K562 (cell line): ENCODE measurements around the gene BRMS1. TPM values are rescaled to one million over a fixed set of nuclear protein-coding genes. Genes with fewer than 3 reads are reported as not detected.
A peak's percentile ranks its signal among the peaks of the same experiment; 100 is the strongest.

Experiments
- ATAC-seq: fragments of 200-7000 bp; cut with Tn5 transposase; 3 replicates; pipeline ENCODE4 v1.9.1; 2020; ENCODE audit warnings: moderate library complexity
- BruUV-seq: library from RNA; stranded (reverse); fragments of 400-500 nt; replicated peaks from 2 replicates; lab custom pipeline; 2021; lab: Mats Ljungman, UMichigan
- CTCF ChIA-PET: fragments of 300-600 bp; formaldehyde crosslinking; extraction: SDS; loops from one replicate; lab custom pipeline; 2021; ENCODE audit warnings: low intra/inter-chr PET ratio; lab: Yijun Ruan, JAX
- POLR2A ChIA-PET: fragments of 300-600, 350-650 bp; sonication (Branson Sonifier 250); formaldehyde crosslinking; extraction: SDS; loops from one replicate; lab custom pipeline; 2021; ENCODE audit warnings: antibody characterized with exemption, inconsistent platforms; lab: Yijun Ruan, JAX
- DNase-seq, 4 experiments: peaks; one replicate each; pipeline versions ENCODE4 v3.0.0 to v3.0.0-alpha.2; 2011 to 2018; ENCODE audit warnings: low spot score in 3 of 4, mixed read lengths in 3 of 4; ENCODE audit errors: extremely low read depth in 1 of 4
- FAIRE-seq: peaks from 2 replicates; lab custom pipeline; 2011; peaks lifted over from hg19 to GRCh38; lab: Jason Lieb, UNC
- H2AFZ ChIP-seq: 2 replicates; pipeline ENCODE4 v1.6.0; 2011; ENCODE audit warnings: low read depth, low read length, control low read depth, inconsistent platforms
- H3K27ac ChIP-seq: fragments of 200-600 bp; 3 replicates; pipeline ENCODE4 v1.8.0; 2011; ENCODE audit warnings: low read depth, mild to moderate bottlenecking, control low read depth, inconsistent platforms, low read length, moderate library complexity, mixed read lengths; ENCODE audit errors: extremely low read depth
- H3K27me3 ChIP-seq, 2 experiments: fragments of 300-600 bp in 1 of 2; 2 replicates in 1 of 2; 3 replicates in 1 of 2; pipeline versions ENCODE4 v1.6.0 to v1.8.0; 2011; ENCODE audit warnings: inconsistent platforms in 2 of 2, low read length in 2 of 2, mild to moderate bottlenecking in 1 of 2, mixed read lengths in 1 of 2, moderate library complexity in 1 of 2; ENCODE audit not compliant: control insufficient read depth in 2 of 2, insufficient read depth in 2 of 2
- H3K36me3 ChIP-seq: fragments of 300-600 bp; 3 replicates; pipeline ENCODE4 v1.8.0; 2011; ENCODE audit warnings: mild to moderate bottlenecking, low read length, inconsistent platforms; ENCODE audit not compliant: control insufficient read depth, insufficient read depth
- H3K4me1 ChIP-seq, 2 experiments: fragments of 200-600 bp in 1 of 2; replicated peaks in 1 of 2; 2 replicates in 1 of 2; 3 replicates in 1 of 2; pipeline versions ENCODE4 v1.5.1 to v1.8.0; 2011; ENCODE audit warnings: inconsistent platforms in 2 of 2, low read length in 2 of 2, mild to moderate bottlenecking in 1 of 2, mixed read lengths in 1 of 2, moderate library complexity in 1 of 2; ENCODE audit not compliant: control insufficient read depth in 2 of 2, insufficient read depth in 2 of 2
- H3K4me2 ChIP-seq: 2 replicates; pipeline ENCODE4 v1.6.1; 2011; ENCODE audit warnings: low read length, control low read depth, inconsistent platforms, mixed read lengths; ENCODE audit not compliant: insufficient read depth
- H3K4me3 ChIP-seq: fragments of 200-600 bp; sonication (generic), shearing (Covaris generic); 2 replicates; pipeline ENCODE4 v1.5.1; 2016; ENCODE audit warnings: control low read depth, inconsistent platforms
- H3K79me2 ChIP-seq: fragments of 200-600 bp; 3 replicates; pipeline ENCODE4 v1.8.0; 2011; ENCODE audit warnings: low read length, inconsistent platforms; ENCODE audit not compliant: control insufficient read depth, insufficient read depth
- H3K9ac ChIP-seq, 2 experiments: 2 replicates each; pipeline versions ENCODE4 v1.6.0 to v1.6.1; 2011; ENCODE audit warnings: low read depth in 2 of 2, low read length in 2 of 2, control low read depth in 1 of 2, inconsistent platforms in 1 of 2, mild to moderate bottlenecking in 1 of 2, mixed read lengths in 1 of 2; ENCODE audit not compliant: insufficient read depth in 1 of 2
- H3K9me1 ChIP-seq: one replicate; pipeline ENCODE4 v1.6.0; 2011; ENCODE audit warnings: inconsistent platforms, mild to moderate bottlenecking, low read length, moderate library complexity; ENCODE audit not compliant: control insufficient read depth, insufficient read depth
- H3K9me3 ChIP-seq: replicated peaks from 2 replicates; pipeline ENCODE4 v1.5.1; 2011; ENCODE audit warnings: low read depth, low read length, inconsistent platforms; ENCODE audit not compliant: control insufficient read depth, insufficient read depth
- H4K20me1 ChIP-seq: replicated peaks from 2 replicates; pipeline ENCODE4 v1.6.1; 2011; ENCODE audit warnings: low read length, inconsistent platforms, mixed read lengths; ENCODE audit not compliant: control insufficient read depth, insufficient read depth
- CREB3L1 ChIP-seq: fragments of 450-650 bp; IDR thresholded peaks from 2 replicates; pipeline ENCODE4 v1.6.1; 2014; ENCODE audit warnings: low read depth, mild to moderate bottlenecking, moderate library complexity, borderline replicate concordance
- EP300 ChIP-seq: IDR thresholded peaks from 2 replicates; pipeline ENCODE4 v1.6.1; 2012; ENCODE audit warnings: low read length, improper control_type of control experiment
- ETV6 ChIP-seq, 3 experiments: fragments of 150-350 bp in 1 of 3; sonication (generic) in 1 of 3; formaldehyde crosslinking in 1 of 3; IDR thresholded peaks; 2 replicates each; pipeline versions ENCODE4 v1.6.1 to v1.8.0; 2014 to 2022; ENCODE audit warnings: borderline replicate concordance in 2 of 3, low read depth in 2 of 3, antibody characterized with exemption in 1 of 3, low read length in 1 of 3, mild to moderate bottlenecking in 1 of 3, missing genetic modification reagents in 1 of 3
- MCM3 ChIP-seq: fragments of 450-650 bp; IDR thresholded peaks from 2 replicates; pipeline ENCODE4 v1.6.1; 2016
- MTF1 ChIP-seq: fragments of 250-450 bp; sonication (Bioruptor Pico); IDR thresholded peaks from 2 replicates; pipeline ENCODE4 v1.9.0; 2021; ENCODE audit warnings: moderate library complexity, mild to moderate bottlenecking, inconsistent platforms, borderline replicate concordance
- NCOA2 ChIP-seq, 2 experiments: fragments of 450-650 bp; IDR thresholded peaks; 2 replicates each; pipeline ENCODE4 v1.6.1; 2018; ENCODE audit warnings: mild to moderate bottlenecking in 2 of 2, moderate library complexity in 1 of 2; ENCODE audit not compliant: partially characterized antibody in 2 of 2
- POLR3A ChIP-seq: IDR thresholded peaks from 2 replicates; pipeline ENCODE4 v1.6.1; 2011; ENCODE audit warnings: borderline replicate concordance, mild to moderate bottlenecking, moderate library complexity; ENCODE audit not compliant: insufficient read length, insufficient read depth; ENCODE audit errors: extremely low read depth
- PRPF4 ChIP-seq: fragments of 200-400 bp; formaldehyde crosslinking; IDR thresholded peaks from one replicate; pipeline ENCODE4 v1.6.1; 2017; ENCODE audit warnings: low read length, low read depth, mild to moderate bottlenecking; ENCODE audit not compliant: insufficient read depth, poor library complexity, severe bottlenecking
- PTBP1 ChIP-seq: fragments of 200-400 bp; formaldehyde crosslinking; IDR thresholded peaks from 2 replicates; pipeline ENCODE4 v1.6.1; 2017; ENCODE audit warnings: low read depth, low read length
- SNIP1 ChIP-seq: fragments of 450-650 bp; IDR thresholded peaks from 2 replicates; pipeline ENCODE4 v1.7.1; 2017; ENCODE audit warnings: low read depth, mild to moderate bottlenecking
- SP1 ChIP-seq: sonication (generic); formaldehyde crosslinking; IDR thresholded peaks from 2 replicates; pipeline ENCODE4 v1.8.1; 2022; ENCODE audit warnings: mild to moderate bottlenecking, missing genetic modification reagents
- ZNF384 ChIP-seq: IDR thresholded peaks from 2 replicates; pipeline ENCODE4 v1.6.1; 2012; ENCODE audit warnings: low read depth, low read length, improper control_type of control experiment
- ZNF740 ChIP-seq, 3 experiments: fragments of 200-800 bp in 1 of 3; sonication (Bioruptor generic) in 1 of 3; sonication (generic) in 1 of 3; formaldehyde crosslinking in 1 of 3; IDR thresholded peaks; 2 replicates each; pipeline versions ENCODE4 v1.6.1 to v1.8.0; 2016 to 2022; ENCODE audit warnings: mild to moderate bottlenecking in 2 of 3, missing compliant biosample characterization in 2 of 3, missing genetic modification characterization in 2 of 3, missing genetic modification reagents in 1 of 3
- WGBS: fragments of 100-300 bp; shearing (Covaris generic); methylation state at CpG from one replicate; pipeline ENCODE4 v1.1.6; 2016; ENCODE audit warnings: low coverage, mixed read lengths; ENCODE audit not compliant: insufficient coverage; ENCODE audit errors: missing lambda C conversion rate; 5-methylcytosine and 5-hydroxymethylcytosine counted together
- in situ Hi-C: fragments of 300-500 bp; cut with MboI; formaldehyde crosslinking; loops from 4 replicates; pipeline ENCODE4 v1.15.0; 2018; ENCODE audit warnings: inconsistent platforms, mixed read lengths
- intact Hi-C: fragments of 100-400 bp; cut with micrococcal nuclease; formaldehyde crosslinking; loops from 2 replicates; pipeline ENCODE4 v1.14.2; 2022
- polyA plus RNA-seq, 8 experiments: library from polyadenylated mRNA; depleted of rRNA in 4 of 8; stranded (reverse) in 5 of 8; unstranded in 3 of 8; fragments of >200 nt; fragmentation: Nextera tagmentation in 2 of 8; fragmentation: Illumina TruSeq in 1 of 8; extraction: Ambion mirVana in 2 of 8; extraction: Trizol in 1 of 8; gene quantifications; 2 replicates each; pipeline versions ENCODE4 v1.2.1 to v1.2.3, GENCODE V29; 2011 to 2014; ENCODE audit warnings: inconsistent platforms in 1 of 8, missing spikeins in 1 of 8
- total RNA-seq, 7 experiments: library from RNA; depleted of rRNA in 6 of 7; stranded (reverse); fragments of >200 nt in 6 of 7; fragmentation: Illumina TruSeq in 2 of 7; extraction: Trizol in 2 of 7; gene quantifications; 2 replicates each; pipeline versions ENCODE4 v1.2.1 to v1.2.3, GENCODE V29; 2011 to 2021; ENCODE audit warnings: low replicate concordance in 1 of 7

BRMS1 gene
- total and polyA plus RNA-seq, 9 of the 15 experiments (the other 6 are each of a cell fraction or from before 2014, with no cell fraction given), result 2.2 to 78.8 (median 33.4) TPM

- no peak for DNase-seq
- no peaks in the 10 kb centered on the region for H3K9me1 ChIP-seq
- BruUV-seq, result no TSS peak
- H3K27me3 ChIP-seq, result no peaks in the 10 kb centered on the region
- POLR2A ChIA-PET, result interaction anchor here (0.5 to 0.9 kb wide), 5 partner anchors 12 to 930 kb away, joined by 3 to 6 read pairs (median 3); partner anchors contain the start of gene YIF1A
- no peaks in the 10 kb centered on the region for H3K9me3 ChIP-seq
- in situ Hi-C loops (no loop called here), intact Hi-C loops (no loop called here)
- no peak for ATAC-seq
- no peaks in the 10 kb centered on the region for H3K79me2 ChIP-seq
- H3K9ac ChIP-seq, result peak overlapping the region in 1 of 2 experiments; percentile 66; a peak in 1 of 4 replicates
- CTCF ChIA-PET, result no interaction called here
- no peak overlapping the region for H2AFZ ChIP-seq
- no peak overlapping the region for H3K27ac ChIP-seq
- TF ChIP-seq ETV6 (IDR thresholded peaks at IDR 0.05; ENCODE audit: borderline replicate concordance in 1 of 2, low read depth in 2 of 2, low read length in 1 of 2), result no peak
- TF ChIP-seq ETV6 (CRISPR knock-in tag; IDR thresholded peaks at IDR 0.05; ENCODE audit: borderline replicate concordance), result no peak
- TF ChIP-seq NCOA2 (IDR thresholded peaks at IDR 0.05; ENCODE audit: partially characterized antibody in 2 of 2), result no peak
- no peak for TF ChIP-seq EP300
- no peak for TF ChIP-seq MCM3
- no peak for TF ChIP-seq SNIP1
- TF ChIP-seq PTBP1, result no peak
- TF ChIP-seq POLR3A, result no peak
- TF ChIP-seq MTF1 (CRISPR knock-in tag), result no peak
- TF ChIP-seq ZNF384, result no peak
- TF ChIP-seq SP1 (CRISPR knock-in tag), result no peak
- TF ChIP-seq CREB3L1, result no peak
- no peak for TF ChIP-seq PRPF4
- TF ChIP-seq ZNF740 (CRISPR knock-in tag; IDR thresholded peaks at IDR 0.05), result no peak
- no peak for TF ChIP-seq ZNF740 (tag; IDR thresholded peaks at IDR 0.05)
- WGBS, result 37% methylated on average over 9 of the region's 17 CpGs
- H3K4me2 ChIP-seq, result no peak overlapping the region
- FAIRE-seq, result no peak
- H4K20me1 ChIP-seq, result no peaks in the 10 kb centered on the region
- no peak overlapping the region for H3K4me3 ChIP-seq
- no peaks in the 10 kb centered on the region for H3K36me3 ChIP-seq
- H3K4me1 ChIP-seq, result peaks cover 16 to 72% of the 10 kb centered on the region in 2 experiments
Observed at GRCh38 chr11:66314561-66315497, 30.1 kb downstream of the BRMS1 start.
